Muscle of back (tissue), 13 donors: ENCODE data around the gene LILRB4. TPM values are rescaled to one million over a fixed set of nuclear protein-coding genes. Genes with fewer than 3 reads are reported as not detected.
"Not testable (repeated sequence)": the region's sequence is repeated elsewhere in the genome, so short reads cannot be mapped to it uniquely, and the experiment has no call there.

Source experiments
- DNase-seq, 3 donors: peaks; one replicate each; pipeline versions ENCODE4 v3.0.0 to v3.0.0-alpha.2; 2013
- long read RNA-seq, 9 donors: transcript quantifications; one replicate each; lab custom pipeline, GENCODE V29; 2026
- polyA plus RNA-seq, 10 donors: library from polyadenylated mRNA; unstranded; fragments of 120-200 nt; gene quantifications; one replicate each; pipeline ENCODE4 v1.2.1, GENCODE V29; 2013; ENCODE audit not compliant: insufficient read length in 10 of 10

The LILRB4 gene
- polyA plus RNA-seq = 1 to 10 TPM in 9 of 10 donors, under 1 TPM in 1; 0.72 to 2.0 (median 1.2) TPM
- long read RNA-seq, donor 1 = 0 reads
- long read RNA-seq, donor 2 = 0 reads
- long read RNA-seq, donor 3 = 0 reads
- long read RNA-seq, donor 4 = 0 reads
- long read RNA-seq, donor 5 = 0 reads
- long read RNA-seq, donor 6 = 0 reads
- long read RNA-seq, donor 7, partial matches to known transcripts = 0 of 1 reads
- long read RNA-seq, donor 7, other reads (novel, unspliced or antisense) = 0 of 1 reads
- long read RNA-seq, donor 8 = 0 reads
- long read RNA-seq, donor 9 = 0 reads

DNA sequence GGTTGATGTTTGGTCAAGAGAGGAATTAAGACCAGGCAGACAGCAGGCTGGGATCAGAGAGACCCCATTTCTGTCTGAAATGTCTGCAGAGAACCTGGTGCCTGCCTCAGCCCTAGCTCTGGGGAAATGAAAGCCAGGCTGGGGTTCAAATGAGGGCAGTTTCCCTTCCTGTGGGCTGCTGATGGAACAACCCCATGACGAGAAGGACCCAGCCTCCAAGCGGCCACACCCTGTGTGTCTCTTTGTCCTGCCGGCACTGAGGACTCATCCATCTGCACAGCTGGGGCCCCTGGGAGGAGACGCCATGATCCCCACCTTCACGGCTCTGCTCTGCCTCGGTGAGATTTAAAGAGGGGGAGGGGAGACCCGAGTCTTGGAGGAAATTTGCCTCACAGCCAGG, at the start of gene LILRB4:
TSS of gene LILRB4 (plus strand) at position 256 of the 400 bp plus-strand sequence. CDS start at position 305, 49 bp downstream.
- peak in 1 of 3 donors; percentile 16 for DNase-seq

GRCh38 chr19:54614726-54615125, 48.1 kb upstream of the LILRB4 start:
- DNase-seq = no peak

DNA sequence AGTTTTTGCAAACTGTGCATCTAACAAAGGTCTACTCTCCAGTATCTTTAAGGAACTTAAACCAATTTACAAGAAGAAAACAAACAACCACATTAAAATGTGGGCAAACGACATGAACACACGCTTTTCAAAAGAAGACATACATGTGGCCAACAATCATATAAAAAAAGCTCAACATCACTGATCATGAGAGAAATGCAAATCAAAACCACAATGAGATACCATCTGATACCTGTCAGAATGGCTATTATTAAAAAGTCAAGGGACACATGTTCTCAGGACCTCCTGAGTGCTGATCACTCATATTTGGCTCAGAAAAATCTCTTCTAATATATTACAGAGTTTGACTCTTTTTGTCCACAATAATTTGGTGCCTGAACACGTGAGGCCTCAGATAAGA, 46.7 kb upstream of the LILRB4 start:
- no peak for DNase-seq

GRCh38 chr19:54616821-54617560, 45.8 kb upstream of the LILRB4 start:
- DNase-seq = no peak

- DNase-seq = no peak
Observed at GRCh38 chr19:54620464-54620863, 42.3 kb upstream of the LILRB4 start.

DNA sequence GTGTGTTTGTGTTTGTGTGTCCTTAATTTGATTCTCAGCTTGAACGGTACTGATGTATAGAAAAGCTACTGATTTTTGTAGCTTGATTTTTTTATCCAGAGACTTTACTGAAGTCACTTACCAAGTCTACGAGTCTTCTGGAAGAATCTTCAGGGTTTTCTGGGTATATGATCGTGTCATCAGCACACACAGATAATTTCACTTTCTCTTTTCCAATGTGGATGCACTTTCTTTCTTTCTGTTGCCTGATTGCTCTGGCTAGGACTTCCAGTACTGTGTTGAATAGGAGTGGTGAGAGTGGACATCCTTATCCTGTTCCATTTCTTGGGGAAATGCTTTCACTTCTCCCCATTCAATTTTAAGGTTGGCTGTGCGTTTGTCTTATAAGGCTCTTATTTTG, 40.4 kb upstream of the LILRB4 start:
- no peak for DNase-seq

- not testable (repeated sequence) for DNase-seq
Observed at GRCh38 chr19:54624234-54624633, 38.6 kb upstream of the LILRB4 start.

GRCh38 chr19:54624934-54625730, 37.7 kb upstream of the LILRB4 start:
- DNase-seq = not testable (repeated sequence)

GRCh38 chr19:54626757-54627156, 36.0 kb upstream of the LILRB4 start:
- no peak for DNase-seq

DNA sequence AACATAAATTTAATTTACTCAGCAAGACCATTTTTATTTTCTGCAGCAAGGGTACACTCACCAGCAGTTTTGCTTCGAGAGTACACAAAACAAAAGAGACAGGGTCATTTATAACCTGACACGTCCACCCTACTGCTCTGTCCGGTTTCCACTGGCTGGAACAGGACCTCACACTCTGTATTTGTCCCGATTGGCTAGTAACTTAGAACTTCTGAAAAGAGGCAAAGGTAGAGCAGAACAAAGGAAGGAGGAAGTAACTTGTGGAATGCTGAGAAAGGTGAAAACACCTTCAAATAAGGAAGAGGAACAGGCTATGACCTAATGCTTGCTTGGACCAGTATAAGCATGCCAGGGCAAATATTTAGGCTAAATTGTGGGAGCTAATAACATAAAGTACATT, 34.9 kb upstream of the LILRB4 start:
- not testable (repeated sequence) for DNase-seq

DNA sequence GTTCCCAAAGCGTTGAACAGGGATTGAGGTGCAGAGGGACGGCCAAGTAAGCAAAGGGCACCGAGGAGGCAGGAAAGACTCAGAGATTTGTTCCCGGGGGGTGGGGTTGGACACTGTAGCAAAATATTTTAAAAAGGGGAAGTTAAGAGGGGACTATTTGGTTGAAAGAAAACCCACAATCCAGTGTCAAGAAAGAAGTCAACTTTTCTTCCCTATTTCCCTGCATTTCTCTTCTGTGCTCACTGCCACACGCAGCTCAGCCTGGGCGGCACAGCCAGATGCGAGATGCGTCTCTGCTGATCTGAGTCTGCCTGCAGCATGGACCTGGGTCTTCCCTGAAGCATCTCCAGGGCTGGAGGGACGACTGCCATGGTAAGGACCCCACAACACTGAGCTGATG, 32.5 kb upstream of the LILRB4 start, which contains the start of gene LILRB1:
TSS of gene LILRB1 (plus strand) at position 223 of the 400 bp plus-strand sequence. CDS start 590 bp downstream, outside the sequence.
- peak in 1 of 3 donors; percentile 10 for DNase-seq

DNA sequence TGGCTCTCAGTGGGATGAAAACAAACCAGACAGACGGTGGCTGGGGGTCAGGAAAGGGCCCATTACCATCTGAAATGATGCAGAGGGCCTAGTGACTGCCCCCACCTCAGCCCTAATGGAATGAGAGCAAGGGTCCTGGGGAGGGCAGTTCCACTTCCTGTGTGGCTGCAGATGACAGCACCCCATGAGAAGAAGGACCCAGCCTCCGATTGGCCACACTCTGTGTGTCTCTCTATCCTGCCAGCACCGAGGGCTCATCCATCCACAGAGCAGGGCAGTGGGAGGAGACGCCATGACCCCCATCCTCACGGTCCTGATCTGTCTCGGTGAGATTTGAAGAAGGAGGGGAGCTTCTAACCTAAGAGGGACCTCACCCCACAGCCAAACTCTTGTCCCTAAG, 32.0 kb upstream of the LILRB4 start:
- peak in 1 of 3 donors; percentile 12 for DNase-seq

- DNase-seq = not testable (repeated sequence)
Observed at GRCh38 chr19:54631489-54632337, 31.1 kb upstream of the LILRB4 start.

GRCh38 chr19:54632517-54632916, 30.3 kb upstream of the LILRB4 start:
- DNase-seq = not testable (repeated sequence)

DNA sequence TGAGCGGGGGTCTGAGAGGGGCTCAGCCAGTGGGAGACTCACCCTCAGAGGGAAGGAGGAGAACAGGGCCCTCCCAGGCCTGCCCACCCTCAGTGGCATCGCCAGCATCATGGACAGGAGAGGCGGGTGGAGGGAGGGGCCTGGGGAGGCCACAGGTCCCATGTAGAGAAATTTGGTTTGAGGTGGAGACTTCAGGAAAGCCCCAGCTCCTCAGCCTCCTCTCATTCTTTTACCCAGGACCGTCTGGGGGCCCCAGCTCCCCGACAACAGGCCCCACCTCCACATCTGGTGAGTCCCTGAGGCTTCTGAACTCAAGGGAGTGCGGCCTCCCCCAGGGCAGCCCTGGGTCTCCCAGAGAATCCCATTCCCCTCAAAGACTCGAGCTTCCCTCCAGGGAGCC, 29.4 kb upstream of the LILRB4 start:
- DNase-seq = no peak

DNA sequence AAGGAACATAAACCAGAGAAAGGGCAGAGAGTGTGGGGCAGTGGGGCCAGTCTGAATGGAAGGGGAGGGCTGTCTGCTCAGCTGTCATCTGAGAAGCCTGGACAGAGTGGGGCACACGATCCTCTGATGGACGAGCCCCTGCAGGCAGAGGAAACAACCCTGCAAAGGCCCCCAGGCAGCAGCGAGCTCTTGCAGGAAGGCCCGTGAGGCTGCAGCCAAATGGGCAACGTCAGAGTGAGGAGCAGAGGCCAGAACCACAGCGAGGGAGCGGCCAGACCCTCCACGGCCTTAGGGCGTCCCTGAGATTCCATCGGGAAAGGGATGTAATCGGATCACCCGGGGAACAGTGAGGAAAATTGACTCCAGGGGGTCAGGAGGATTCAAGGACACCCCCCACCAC, 26.7 kb upstream of the LILRB4 start:
- DNase-seq = not testable (repeated sequence)

DNA sequence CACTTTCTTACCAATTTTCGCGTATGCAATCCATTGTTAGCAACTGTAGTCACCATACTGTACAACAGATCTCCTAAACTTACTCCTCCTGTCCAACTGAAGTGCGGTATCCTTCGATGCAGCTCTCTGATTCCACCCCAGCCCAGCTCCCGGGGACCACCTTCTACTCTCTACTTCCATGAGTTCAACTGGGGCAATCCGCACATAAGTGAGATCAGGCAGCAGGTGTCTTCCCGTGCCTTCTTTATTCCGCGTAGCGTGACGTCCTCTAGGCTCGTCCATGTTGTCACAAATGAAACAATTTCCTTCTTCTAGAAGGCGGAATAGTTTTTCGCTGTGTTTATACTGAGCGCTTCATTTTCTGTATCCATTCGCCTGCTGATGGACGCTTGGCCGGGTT, 24.1 kb upstream of the LILRB4 start:
- DNase-seq = no peak

DNA sequence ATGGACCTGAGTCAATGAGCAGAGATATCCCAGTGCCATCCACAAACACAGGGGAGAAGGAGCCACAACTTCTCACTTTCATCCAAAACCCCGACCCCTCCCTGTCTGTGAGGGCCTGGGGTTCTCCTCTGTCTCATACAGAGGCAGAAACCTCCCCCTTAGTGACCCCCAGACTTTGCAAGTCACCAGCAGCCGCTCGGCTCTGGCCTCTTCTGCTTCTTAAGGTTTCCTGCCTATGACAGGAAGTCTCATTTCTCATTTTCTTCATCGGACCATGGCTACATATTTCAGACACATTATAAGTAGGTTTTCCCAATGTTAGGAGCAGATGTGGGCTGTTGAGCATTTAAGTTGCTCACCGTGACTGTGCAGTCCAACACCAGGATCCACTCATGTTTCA, 19.8 kb upstream of the LILRB4 start:
- peak in 1 of 3 donors; percentile 3 for DNase-seq

DNA sequence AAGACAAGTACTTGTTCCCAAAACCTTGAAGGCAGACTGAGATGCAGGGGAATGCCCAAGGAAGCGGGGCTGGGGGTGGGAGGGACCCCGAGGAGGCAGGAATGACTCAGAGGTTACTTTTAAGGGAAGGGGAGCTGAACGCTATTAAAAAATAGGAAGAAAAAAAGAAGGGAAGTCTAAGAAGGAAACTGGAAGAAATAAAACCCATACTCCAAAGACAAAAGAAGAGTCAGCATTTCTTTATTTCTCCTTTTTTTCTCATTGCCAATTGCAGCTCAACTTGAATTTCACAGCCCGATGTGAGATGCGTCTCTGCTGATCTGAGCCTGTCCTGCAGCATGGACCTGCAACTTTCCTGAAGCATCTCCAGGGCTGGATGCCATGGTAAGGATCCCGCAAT, 19.2 kb upstream of the LILRB4 start:
- DNase-seq = not testable (repeated sequence)

DNA sequence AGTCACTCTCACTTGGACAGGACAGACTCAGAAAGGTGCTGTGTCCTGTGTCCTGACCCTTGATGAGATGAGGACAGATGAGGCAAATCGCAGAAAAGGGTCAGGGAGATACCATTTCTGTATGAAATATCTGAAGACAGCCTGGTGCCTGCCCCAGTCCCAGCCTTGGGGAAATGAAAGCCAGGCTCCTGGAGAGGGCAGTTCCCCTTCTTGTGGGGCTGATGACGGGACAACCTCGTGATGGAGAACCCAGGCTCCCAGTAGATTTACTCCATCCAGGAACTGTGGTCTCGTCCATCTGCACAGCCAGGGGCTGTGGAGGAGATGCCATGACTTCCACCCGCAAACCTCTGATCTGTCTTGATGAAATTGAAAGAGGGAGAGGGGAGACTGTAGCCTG, 18.7 kb upstream of the LILRB4 start:
- peak in 1 of 3 donors; percentile 17 for DNase-seq

DNA sequence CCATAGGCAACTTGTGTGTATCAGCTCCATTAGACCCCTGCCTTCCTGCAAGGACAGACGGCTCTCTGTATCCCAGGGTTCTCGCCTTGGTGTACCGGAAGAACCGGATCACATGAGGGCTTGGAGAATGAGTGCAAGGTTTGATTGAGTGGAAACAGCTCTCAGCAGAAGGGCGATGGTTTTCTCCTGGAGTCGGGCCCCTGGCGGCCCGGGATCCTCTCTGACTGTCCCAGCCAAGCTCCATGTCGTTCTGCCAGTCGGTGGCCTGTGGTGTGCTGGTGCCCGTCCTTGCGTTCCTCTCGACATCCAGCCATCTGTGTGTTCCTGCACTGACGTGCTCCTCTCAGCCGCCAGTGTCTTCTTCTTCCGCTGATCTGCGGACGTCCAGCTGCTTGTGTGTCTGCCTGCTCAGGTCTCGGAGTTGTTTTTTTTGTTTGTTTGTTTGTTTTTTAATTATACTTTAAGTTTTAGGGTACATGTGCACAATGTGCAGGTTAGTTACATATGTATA, 16.4 kb upstream of the LILRB4 start:
- no peak for DNase-seq
